BJ (cell line): ENCODE results near the gene GFOD2. TPM values are rescaled to one million over a fixed set of nuclear protein-coding genes. Genes with fewer than 3 reads are reported as not detected.

Experiments used
- CTCF ChIA-PET: fragments of 350-600 bp; formaldehyde crosslinking; extraction: SDS; loops from one replicate; lab custom pipeline; 2021; ENCODE audit warnings: antibody characterized with exemption, inconsistent platforms; lab: Yijun Ruan, JAX
- POLR2A ChIA-PET: fragments of 300-600 bp; sonication (Branson Sonifier 250); formaldehyde crosslinking; extraction: SDS; loops from one replicate; lab custom pipeline; 2021; ENCODE audit warnings: antibody characterized with exemption; lab: Charles Lee
- DNase-seq: peaks from one replicate; pipeline ENCODE4 v3.0.0-alpha.2; 2011; ENCODE audit warnings: low read depth
- H3K27me3 ChIP-seq: 2 replicates; pipeline ENCODE4 v1.6.0; 2011; ENCODE audit warnings: low read length; ENCODE audit not compliant: control insufficient read depth, insufficient read depth
- H3K36me3 ChIP-seq: 2 replicates; pipeline ENCODE4 v1.5.1; 2011; ENCODE audit warnings: low read length; ENCODE audit not compliant: control insufficient read depth, insufficient read depth
- H3K4me3 ChIP-seq: 2 replicates; pipeline ENCODE4 v1.5.1; 2011; ENCODE audit warnings: low read depth, mild to moderate bottlenecking, control low read depth, low read length
- polyA plus RNA-seq: library from polyadenylated mRNA; depleted of rRNA; stranded (reverse); fragments of >200 nt; gene quantifications from 2 replicates; pipeline ENCODE4 v1.2.3, GENCODE V29; 2011
- TF ChIP-seq, protein P1 (sequence below): IDR thresholded peaks from 2 replicates; pipeline ENCODE4 v1.5.1; 2011; ENCODE audit warnings: low read depth, mild to moderate bottlenecking, control low read depth, inconsistent platforms, low read length, moderate library complexity; ENCODE audit not compliant: insufficient read depth

The GFOD2 gene
- polyA plus RNA-seq, 1 experiment, result 13.6 TPM

DNA sequence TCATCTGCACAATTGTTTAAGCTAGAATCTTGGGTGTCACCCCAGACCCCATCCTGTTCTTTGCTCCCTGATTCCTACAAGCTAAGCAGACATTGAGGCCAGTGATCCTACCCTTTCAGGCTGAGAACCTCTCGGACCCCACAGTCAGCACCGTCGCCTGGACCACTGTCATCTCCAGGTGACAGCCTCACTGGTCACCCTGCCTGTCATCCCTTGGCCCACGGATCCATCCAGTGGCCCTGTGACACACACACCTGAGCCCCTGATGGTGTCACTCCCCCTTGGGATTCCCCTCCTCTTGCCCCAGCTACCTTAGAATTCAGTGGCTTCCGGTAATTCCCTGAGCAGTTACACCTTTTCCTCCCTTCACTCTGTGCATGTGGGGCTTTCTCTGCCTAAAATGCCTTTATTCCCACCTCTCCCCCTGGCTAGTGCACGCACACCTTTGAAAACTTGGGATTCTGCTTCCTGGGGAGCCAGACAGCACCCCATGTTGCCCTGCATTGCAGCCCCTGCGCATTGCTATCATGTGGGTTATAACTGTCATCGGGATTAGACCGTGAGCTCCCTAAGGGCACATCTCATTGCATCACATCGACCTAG lies 49.5 kb downstream of the GFOD2 start:
- Histone ChIP-seq H3K36me3 (no peaks in the 10 kb centered on the region), H3K4me3 (no peak overlapping the region), H3K27me3 (no peaks in the 10 kb centered on the region)
- CTCF ChIA-PET, result interaction anchor here (0.9 to 12.1 kb wide), 14 partner anchors 14 to 259 kb away, joined by 3 to 208 read pairs (median 4); partner anchors contain the start of gene GFOD2
- DNase-seq, result no peak
- TF ChIP-seq, protein P1, sequence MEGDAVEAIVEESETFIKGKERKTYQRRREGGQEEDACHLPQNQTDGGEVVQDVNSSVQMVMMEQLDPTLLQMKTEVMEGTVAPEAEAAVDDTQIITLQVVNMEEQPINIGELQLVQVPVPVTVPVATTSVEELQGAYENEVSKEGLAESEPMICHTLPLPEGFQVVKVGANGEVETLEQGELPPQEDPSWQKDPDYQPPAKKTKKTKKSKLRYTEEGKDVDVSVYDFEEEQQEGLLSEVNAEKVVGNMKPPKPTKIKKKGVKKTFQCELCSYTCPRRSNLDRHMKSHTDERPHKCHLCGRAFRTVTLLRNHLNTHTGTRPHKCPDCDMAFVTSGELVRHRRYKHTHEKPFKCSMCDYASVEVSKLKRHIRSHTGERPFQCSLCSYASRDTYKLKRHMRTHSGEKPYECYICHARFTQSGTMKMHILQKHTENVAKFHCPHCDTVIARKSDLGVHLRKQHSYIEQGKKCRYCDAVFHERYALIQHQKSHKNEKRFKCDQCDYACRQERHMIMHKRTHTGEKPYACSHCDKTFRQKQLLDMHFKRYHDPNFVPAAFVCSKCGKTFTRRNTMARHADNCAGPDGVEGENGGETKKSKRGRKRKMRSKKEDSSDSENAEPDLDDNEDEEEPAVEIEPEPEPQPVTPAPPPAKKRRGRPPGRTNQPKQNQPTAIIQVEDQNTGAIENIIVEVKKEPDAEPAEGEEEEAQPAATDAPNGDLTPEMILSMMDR, result no peak
- POLR2A ChIA-PET, result no interaction called here

DNA sequence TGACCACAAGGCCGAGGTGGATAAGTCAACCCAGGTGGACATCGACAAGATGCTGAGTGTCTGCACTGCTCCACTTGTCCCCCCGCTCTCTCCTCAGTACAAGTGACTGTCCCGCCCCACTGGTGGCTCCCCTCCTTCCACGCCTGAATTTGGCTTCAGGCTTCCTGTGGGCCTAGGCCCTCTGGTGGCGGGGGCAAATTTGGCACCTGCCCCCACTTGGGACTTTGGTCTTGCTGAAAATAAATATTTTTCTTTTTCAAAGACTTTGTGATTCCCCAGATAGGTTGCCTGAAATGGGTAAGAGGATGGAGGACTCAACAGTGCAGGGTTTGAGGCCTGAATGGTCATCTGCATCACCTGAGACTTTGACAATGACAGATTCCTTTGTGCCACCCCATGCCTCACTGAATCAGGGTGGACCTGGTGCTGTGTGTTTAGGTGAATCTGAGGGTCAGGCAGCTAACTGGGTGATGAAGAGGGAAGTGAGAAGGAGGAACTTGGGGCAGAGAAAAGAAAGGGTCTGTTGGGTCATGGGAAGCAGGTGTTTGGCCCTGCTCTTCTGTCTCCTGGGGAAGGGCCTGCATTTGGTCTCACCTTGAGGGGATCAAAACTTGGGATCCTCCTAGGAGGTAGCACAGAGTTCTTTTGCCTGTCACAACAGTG lies 50.5 kb downstream of the GFOD2 start:
- no peak overlapping the region for H3K4me3 ChIP-seq
- ChIA-PET POLR2A (no interaction called here), CTCF (interaction anchor here (0.7 to 12.1 kb wide), 29 partner anchors 8 to 260 kb away, joined by 3 to 208 read pairs (median 6); partner anchors contain the start of genes ATP6V0D1, CTCF, GFOD2 and RANBP10)
- DNase-seq, result no peak
- no peaks in the 10 kb centered on the region; the same call in none of the 2 replicates for H3K36me3 ChIP-seq
- no peaks in the 10 kb centered on the region for H3K27me3 ChIP-seq
- TF ChIP-seq, protein P1, result peak; percentile 34

DNA sequence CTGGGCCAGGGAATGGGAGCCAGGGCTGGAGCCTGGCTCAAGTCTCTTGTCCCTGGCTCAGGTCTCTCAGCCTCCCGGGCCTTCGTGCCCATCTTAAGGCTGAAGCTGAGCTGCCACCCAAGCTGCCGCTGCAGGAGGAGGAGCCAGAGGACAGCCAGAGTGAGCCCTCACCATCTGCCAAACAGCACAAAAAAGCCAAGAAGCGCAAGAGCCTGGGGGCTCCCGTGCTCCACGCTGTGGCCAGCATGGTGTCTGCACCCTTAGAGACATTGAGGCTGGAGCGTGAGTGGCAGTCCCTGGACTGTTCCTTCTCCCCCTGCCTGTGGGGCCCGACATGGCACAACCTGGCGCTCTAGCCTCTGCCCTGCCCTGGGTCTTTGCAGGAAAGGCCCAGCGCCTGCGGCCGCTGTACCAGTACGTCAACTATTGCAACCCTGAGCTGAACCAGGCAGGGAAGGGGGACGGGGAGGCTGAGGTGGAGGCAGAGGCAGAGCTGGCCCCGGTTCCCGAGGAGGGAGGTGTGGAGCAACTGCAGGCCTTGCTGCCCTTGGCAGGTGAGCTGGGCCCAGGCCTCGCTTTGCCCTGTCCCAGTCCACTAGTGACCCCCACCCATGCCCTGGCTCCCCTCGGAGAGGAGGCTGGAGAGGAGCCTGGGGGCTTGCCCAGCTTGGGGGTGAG lies 51.2 kb downstream of the GFOD2 start:
- POLR2A ChIA-PET, result interaction anchor here (1.3 kb wide), 1 partner anchor 147 kb away, joined by 6 read pairs; no protein-coding TSS in a partner anchor
- Histone ChIP-seq H3K36me3 (peaks cover 6% of the 10 kb centered on the region), H3K4me3 (no peak overlapping the region), H3K27me3 (no peaks in the 10 kb centered on the region)
- peak; percentile 59 for DNase-seq
- TF ChIP-seq, protein P1, result peak; percentile 96
- CTCF ChIA-PET, result interaction anchor here (0.7 to 12.1 kb wide), 42 partner anchors 9 to 261 kb away, joined by 3 to 208 read pairs (median 5); partner anchors contain the start of genes ATP6V0D1, CARMIL2, CTCF and NRN1L

DNA sequence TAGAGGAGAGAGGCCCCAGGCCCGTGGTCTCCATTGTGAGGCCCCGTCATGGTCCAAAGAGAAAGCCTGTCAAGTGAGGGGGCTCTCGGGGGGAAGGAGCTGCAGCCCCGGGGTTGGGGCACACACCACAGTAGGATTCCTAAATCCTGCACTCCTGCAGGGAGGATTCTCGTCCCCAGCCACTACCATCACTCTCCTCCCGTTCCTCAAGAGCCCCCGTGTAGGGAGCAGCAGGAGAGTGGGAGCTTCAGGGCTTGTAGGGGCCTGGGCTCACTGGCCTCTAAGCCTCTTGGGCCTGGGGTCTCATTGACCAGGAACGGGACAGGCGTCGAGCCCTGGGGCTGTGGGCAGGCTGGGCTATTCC lies 51.7 kb downstream of the GFOD2 start:
- no peaks in the 10 kb centered on the region for H3K27me3 ChIP-seq
- CTCF ChIA-PET, result interaction anchor here (0.7 to 12.1 kb wide), 38 partner anchors 9 to 262 kb away, joined by 3 to 208 read pairs (median 5); partner anchors contain the start of genes ATP6V0D1, CARMIL2, CTCF and NRN1L
- TF ChIP-seq, protein P1, result no peak
- POLR2A ChIA-PET, result interaction anchor here (1.3 kb wide), 1 partner anchor 146 kb away, joined by 6 read pairs; no protein-coding TSS in a partner anchor
- peaks cover 8% of the 10 kb centered on the region for H3K36me3 ChIP-seq
- DNase-seq, result no peak
- 0 out of 2 replicates have a peak overlapping the region, but pooled peaks have one; percentile 66 for H3K4me3 ChIP-seq
